Prostate gland (tissue), 2 donors: ENCODE data around the gene CDKL1.

Source experiments
- POLR2A ChIP-seq: fragments of 450-650 bp; IDR thresholded peaks from one replicate; pipeline ENCODE4 v1.6.1; 2016; ENCODE audit warnings: antibody characterized with exemption, mild to moderate bottlenecking
- POLR2AphosphoS5 ChIP-seq: sonication (generic); formaldehyde crosslinking; IDR thresholded peaks from one replicate; pipeline ENCODE4 v1.6.1; 2017; ENCODE audit warnings: antibody characterized with exemption
- TF ChIP-seq, protein P1 (sequence below), 4 experiments: fragments of 200-600 bp in 2 of 4; fragments of 450-650 bp in 2 of 4; sonication (generic) in 2 of 4; IDR thresholded peaks; 1 replicate in 3 of 4; 2 replicates in 1 of 4; pipeline ENCODE4 v1.5.1; 2016 to 2019; ENCODE audit warnings: antibody characterized with exemption in 4 of 4, mild to moderate bottlenecking in 2 of 4, moderate library complexity in 2 of 4

DNA sequence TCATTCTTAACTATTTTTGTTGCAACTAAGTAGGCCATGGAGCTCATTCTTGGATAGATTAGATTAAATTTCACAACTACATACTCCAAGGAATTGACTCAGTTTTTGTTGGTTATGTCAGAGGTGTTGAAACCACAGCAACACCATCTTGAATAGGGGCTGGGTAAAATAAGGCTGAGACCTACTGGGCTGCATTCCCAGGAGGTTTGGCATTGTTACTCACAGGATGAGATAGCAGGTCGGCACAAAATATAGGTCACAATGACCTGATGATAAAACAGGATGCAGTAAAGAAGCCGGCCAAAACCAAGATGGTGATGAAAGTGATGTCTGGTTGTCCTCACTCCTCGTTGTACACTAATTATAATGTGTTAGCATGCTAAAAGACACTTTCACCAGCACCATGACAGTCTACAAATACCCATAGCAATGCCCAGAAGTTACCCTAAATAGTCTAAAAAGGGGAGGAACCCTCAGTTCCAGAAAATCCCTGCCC is 63.6 kb downstream of the CDKL1 start:
- TF ChIP-seq POLR2A (no peak), POLR2AphosphoS5 (no peak)
- TF ChIP-seq, protein P1, sequence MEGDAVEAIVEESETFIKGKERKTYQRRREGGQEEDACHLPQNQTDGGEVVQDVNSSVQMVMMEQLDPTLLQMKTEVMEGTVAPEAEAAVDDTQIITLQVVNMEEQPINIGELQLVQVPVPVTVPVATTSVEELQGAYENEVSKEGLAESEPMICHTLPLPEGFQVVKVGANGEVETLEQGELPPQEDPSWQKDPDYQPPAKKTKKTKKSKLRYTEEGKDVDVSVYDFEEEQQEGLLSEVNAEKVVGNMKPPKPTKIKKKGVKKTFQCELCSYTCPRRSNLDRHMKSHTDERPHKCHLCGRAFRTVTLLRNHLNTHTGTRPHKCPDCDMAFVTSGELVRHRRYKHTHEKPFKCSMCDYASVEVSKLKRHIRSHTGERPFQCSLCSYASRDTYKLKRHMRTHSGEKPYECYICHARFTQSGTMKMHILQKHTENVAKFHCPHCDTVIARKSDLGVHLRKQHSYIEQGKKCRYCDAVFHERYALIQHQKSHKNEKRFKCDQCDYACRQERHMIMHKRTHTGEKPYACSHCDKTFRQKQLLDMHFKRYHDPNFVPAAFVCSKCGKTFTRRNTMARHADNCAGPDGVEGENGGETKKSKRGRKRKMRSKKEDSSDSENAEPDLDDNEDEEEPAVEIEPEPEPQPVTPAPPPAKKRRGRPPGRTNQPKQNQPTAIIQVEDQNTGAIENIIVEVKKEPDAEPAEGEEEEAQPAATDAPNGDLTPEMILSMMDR (IDR thresholded peaks at IDR 0.05) = no peak
